HG02678 (cell line): ENCODE measurements around the gene LPO.

Experiments
- ATAC-seq: cut with Tn5 transposase; IDR thresholded peaks from one replicate; pipeline ENCODE4 v1.9.1; 2021; ENCODE audit warnings: mild to moderate bottlenecking, moderate library complexity; ENCODE audit not compliant: unreplicated experiment

The LPO gene

DNA sequence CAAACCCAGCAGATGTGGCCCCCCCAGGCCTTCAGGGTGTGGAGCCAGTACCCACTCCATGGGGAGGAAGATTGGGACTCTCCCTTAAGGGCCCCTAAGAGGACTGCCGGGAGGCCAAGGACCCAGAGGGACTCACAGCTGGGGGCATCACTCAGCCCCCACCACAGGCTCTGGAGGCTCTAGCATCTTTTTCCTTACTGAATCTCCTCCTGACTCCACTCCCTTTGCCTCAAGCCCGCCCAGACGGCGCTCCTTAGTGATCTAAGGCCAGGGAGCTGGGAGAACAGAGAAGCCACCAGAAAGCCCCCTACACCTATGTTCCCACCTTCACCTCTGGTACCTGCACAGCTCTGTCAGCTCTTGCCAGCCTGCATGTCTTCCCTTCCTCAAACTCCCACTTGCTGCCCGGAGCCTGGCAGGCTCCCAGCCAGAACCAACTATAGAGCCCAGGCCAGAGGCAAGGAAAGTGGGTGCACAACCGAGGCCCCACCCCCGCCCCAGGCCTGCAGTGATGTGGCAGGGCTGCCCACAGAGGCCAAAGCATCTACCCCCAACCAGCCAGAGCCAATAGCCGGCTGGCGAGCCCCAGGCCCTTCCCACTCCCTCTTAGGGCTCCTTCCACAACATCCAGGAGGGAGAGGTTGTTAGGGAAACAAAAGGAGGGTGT, 64.7 kb downstream of the LPO start:
- no peak for ATAC-seq

DNA sequence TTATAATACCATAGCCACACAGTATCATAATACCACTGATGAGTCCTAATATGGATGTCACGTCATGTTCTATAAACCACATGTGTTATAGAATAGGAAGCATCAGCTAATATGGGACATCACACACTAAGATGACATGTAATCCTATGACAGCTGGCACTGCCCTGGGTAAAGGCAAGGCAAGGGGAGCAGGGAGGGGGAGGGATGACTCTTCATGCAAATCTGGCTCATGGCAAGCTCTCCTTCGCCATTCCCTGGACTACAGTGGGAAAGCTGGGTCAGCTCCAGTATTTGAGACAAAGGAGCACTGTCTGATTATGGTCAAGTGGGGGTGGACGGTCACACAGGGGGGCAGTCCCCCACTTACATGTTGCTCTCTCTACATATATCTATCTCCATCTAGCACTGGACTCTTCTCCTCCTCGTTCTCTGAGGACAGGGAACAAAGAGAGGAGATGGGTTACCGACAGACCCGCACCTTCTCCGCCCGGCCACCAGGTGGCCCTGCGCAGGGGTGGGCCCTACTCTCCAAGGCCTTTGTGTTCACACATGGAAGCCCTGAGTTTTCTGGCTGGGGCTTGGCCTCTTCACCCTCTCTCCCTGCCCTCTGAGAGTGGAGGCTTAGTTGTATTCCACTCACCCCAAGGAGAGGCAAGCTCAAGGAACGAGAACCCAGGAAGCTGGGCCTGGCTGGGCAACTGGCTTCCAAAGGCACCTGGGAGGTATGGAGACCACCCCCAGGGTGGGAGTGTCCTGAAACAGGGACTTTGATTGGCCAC, 65.8 kb downstream of the LPO start:
- ATAC-seq = no peak

DNA sequence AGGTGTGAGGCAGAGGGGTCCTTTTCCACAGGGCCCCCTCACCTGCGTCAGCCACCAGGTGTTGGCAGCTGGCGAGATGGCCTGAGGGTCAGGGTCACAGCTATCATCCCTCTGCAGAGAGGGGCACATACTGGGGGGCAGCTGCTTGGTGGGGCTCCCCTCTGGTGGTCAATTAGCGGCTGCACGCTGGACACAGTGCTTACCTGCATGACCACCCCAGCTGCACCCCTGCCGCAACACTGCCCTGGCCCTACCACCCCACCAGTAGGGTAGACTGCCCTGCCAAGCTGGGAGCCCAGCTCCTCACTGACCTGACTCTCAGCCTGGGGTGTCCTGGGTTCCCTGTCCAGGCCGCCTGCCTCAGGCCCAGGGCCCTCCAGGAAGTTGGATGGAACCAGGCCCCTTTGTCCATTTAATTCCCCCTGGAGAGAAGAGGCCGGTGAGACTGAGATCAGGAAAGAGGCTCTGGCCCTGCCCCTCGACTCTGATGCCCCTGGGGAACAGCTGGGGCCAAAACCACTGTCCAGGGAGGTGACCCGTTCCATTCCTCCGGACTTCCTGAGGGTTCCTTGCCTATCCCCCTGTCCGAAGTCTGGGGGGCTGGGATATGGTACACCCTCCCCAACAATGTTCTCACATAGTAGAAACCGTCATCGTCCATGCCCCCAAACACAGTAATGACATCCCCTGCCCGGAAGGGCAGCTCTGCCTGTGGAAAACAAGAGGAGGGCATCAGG, 66.5 kb downstream of the LPO start:
- no peak for ATAC-seq

DNA sequence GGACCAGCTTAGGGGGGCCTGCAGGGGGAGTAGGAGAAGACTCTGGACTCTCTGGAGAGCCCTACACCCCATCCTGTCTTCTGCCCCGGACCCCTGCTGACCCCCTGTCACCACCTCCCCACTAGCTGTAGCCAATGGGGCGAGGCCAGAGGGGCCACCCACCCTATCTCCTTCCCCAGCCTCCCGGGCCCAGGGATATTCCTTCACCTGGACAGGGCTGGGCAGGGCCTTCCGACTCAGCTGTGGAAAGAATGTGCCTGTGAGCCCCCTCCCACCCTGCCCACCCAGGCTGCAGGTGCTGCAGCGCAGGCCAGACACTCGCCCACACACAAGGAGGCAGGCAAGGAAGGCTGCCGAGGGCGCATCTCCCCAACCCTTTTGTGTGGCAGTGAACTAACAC, 67.2 kb downstream of the LPO start:
- no peak for ATAC-seq

DNA sequence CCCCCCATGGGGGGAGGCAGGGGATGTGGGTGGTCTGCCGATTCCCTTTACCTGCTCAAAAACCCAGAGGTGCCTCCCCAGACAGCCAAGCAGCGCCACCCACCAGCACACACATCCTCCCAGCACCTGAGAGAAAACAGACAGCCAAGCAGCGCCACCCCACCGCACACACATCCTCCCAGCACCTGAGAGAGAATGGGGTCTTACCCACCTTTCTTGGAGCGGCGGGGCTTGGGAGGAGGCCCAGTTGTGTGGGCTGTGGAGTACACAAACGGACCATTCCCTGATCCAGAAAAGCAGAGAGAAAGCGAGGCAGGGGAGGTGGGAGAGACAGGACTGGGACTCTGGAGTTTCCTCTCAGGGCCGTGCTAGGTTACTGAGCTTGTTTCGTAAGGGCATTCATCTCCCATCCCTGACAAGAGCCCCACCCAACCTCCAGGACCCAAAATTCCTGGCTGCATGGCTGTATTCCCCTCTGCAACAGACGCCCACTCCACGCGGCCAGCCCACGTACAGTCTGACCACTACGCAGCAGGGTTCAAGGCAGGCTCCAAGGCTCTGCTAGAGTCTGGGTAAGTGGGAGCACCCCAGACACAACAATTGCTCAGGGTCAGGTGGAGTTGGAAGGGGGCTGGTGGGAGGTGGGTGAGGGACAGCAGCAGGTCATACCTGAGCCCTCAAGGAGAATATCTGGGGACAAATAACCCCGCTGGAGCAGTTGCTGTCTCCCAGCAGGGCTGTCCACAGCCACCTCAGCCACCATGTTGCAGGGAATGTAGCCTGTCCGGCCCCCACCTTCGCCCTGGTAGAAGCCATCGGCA, 68.0 kb downstream of the LPO start:
- ATAC-seq = no peak

DNA sequence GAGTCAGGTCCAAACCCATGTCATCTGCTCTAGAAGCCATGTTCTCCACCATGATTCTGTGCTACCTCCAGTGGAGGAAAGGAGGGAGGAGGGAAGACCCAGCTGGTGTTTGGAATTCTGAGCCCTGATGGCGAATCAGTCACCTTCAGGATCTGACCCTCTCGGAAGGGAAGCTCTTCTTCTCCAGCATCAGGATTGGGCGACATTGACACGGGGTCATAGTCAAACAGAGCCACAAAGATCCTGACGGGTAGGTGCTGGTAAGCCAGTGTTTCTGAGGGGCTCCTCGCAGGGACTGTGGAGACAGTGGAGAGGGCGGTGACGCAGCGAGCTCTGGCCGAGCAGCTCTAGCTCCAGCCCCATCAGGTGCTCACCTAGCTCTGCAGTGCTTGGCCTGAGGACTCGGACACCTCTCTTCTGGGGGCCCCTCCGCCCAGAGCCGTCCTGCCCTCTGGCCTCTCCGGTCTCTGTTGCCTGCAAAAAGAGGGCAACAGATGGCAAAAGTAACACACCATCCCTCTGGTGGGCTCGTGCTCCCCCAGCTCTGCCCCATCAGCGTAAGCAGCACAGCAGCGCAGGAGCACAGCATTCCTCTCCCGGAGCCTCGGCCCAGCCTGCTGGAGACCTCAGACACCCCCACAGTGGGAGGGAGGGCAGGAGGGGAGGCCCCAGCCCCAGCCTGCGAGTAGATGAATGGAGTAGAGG, 69.2 kb downstream of the LPO start:
- no peak for ATAC-seq

DNA sequence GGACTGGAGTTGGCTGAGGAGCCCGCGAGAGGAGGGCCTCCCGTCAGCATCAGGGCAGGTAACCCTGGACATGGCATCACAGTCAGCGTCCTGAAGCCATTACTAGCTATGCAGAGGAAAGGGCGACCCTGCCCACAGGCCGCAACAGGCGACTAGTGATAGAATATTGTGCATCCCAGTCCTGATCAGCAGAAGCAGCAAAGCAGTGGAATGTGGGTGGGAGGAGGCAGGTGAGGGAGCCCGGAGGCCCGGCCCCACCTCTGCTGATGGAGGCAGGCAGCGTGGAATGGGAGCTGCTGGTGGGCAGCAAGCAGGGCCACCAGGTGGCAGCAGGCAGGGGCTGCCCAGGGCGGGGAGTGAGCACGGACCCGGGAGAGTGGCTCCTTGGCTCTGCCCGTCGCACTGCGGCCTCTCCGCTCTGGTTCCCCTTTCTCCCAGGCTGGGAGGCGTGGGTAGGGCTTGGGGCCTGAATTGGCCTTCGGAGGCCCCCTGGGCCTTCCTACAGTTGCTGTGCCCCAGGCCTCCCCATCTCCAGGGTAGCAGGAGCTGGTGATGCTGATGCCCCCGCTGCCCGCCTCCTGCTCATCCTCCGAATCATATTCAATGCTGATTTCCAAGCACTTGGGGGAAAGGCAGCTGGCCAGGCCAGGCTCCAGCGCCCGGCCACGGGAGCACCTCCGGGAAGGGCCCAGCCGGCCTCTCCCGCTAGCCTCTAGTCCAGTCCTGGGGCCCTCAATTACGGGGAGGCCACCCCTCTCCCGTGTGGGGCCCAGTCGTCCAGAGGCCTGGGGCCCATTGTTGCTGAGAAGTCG, 70.0 kb downstream of the LPO start:
- no peak for ATAC-seq

DNA sequence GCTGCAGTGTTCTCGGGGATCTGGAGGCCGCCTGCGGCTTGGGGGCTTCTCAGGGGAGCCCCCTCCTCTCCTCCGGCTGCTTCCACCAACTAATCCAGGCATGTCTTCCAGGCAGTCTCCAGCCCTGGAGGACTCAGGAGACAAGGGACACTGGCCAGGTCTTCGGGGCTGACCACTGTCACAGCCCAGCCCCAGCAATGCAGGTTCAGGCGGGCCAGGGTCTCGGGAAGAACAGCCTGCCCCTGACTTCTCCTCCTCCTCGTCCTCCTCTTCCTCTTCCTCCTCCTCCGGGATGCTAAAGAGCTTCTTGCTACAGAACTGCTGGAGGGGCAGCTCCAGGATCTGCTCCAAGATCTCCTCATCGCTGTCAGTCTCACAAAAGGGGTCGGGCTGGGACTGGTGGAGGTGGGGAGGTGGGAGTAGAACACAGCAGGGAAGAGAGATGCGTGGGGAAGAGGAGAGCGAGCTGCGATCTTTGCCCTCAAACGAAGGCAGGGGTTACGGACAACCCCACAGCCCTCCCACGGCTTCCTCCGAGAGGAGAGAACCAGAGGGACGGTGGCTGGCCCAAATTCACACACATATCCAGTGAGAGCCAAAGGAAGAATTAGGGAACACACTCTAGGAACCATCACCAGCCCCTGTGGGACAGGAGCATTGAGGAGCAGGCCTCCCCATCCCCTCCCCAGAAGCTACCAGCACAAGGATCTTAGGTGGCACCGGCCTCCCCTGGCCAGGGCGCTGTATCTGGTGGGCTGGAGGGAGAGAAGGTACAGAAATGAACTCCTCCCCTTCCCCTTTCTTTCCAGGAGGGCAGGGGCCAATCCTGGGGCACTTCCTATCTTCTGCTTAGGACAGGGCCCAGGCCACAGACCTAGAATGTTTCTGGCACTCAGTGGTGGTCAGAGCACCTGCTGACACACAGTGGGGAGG, 70.9 kb downstream of the LPO start:
- ATAC-seq = no peak

DNA sequence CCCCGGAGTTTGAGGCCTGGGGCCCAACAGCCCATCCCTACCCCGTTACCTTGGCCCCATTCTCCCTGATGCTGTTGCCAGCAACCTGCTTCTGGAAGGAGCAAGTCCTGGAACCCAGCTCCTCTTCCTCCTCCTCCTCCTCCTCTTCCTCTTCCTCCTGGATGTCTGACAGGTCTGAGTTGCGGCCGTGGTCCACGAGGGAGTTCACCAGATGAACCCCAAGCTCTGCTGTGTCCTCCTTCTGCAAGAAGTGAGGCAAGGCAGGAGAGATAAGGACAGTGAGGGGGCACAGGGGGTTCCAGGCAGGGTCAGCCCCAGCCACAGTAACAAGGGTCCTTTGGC, 71.5 kb downstream of the LPO start:
- ATAC-seq = no peak

DNA sequence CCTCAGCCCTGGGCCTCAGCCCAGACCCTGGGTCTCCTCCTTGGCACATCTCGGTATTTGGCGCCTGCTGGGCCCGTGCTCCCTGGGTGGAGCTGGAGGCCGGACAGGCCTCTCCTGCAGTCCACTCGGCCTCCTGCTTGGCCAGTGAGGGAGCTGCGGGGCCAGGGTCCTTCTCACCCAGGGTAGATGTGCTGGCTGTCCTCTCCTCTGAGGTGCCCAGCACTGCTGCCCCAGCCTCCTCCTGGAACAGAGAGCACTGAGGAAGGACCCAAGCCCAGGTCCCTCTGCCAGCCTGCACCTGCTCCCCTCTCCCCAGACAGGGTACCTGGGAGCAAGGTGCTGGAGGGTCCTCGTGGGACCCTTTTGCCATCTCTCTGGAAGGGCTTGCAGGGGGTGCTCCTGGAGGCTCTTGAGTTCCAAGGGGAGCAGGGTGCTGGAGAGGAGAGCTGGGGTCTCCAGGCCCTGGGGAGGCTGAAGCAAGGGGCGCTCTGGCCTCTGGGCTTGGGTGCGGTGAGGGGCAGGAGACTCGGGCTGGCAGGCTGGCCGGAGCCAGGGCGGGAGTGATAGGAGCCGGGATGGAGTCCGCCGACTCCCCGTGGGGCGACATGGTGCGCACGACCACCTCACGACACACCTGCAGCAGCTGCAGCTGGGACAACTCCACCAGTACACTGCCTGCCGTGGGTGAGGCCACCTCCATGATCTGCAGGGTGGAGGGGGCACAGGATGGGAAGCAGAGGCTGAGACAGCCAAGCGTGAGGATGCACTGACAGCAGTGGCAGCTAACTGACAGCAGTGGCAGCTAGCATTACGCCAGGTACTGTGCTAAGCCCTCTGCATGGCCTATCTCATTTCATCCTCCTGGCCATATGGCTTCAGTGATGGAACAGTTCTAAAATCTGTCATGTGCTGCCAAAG, 72.4 kb downstream of the LPO start:
- ATAC-seq = no peak

DNA sequence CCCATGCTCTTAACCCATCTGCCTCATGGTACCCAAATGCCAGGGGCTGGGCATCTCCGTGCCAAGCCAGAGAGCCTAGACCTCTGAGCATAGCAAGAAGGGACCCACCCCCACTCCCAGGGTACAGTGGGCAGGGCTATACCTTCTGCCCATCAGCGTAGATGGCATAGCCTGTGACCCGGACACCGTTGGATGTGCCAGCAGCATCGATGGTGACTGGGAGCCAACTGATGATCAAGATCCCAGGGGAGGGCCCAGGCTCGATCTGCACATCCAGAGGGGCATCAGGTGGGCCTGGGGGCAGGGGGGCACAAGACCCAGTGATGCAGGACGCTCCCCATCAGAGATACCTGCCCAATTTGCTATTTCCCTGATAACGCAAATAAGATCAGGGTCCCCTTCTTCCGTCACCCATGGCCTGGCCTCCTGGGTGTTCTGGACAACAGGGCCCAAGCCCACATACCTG, 73.1 kb downstream of the LPO start:
- ATAC-seq = no peak

DNA sequence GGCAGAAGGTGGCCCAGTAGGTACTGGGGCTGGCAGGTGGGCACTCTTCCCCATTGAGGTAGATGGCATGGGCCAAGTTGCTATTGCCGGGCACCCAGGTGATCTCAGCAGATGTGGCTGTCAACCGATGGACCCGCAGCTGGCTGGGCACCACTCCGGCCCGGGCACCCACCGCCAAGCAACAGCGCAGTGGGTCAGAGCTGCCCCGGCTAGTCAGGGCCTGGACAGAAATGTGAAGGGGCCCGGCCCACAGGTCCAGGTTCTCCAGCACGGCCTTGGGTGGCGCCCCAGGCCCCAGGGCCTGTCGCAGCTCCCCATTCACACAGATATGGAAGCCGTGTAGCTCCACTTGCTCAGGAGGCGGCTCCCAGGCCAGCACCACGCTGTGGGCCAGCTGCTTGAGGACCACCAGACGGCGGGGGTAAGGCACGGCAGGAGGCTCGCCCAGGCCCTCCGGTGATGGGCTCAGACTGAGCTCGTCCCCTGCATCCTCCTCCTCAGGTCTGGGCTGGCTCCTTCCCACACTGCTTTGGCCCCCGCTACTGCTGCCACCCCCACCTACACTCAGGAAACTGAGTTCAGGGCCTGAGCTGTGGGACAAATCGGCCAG, 73.7 kb downstream of the LPO start:
- ATAC-seq = no peak

DNA sequence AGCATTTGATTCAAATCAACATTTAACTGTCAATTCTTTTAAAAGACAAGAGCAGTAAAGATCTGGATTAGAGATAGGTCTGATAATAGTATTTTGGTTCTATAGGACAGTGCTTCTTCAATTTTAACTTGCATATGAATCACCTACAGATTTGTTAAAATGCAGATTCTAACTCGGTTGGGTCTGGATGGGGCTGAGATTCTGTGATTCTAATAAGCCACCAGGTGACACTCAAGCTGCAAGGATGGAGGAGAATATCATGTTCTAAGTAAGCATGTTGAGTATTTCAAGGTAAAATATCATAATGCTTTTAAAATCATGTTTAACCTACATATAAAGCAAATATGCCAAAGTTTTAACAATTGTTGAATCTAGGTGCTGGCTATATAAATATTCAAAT, 74.4 kb downstream of the LPO start:
- ATAC-seq = no peak

DNA sequence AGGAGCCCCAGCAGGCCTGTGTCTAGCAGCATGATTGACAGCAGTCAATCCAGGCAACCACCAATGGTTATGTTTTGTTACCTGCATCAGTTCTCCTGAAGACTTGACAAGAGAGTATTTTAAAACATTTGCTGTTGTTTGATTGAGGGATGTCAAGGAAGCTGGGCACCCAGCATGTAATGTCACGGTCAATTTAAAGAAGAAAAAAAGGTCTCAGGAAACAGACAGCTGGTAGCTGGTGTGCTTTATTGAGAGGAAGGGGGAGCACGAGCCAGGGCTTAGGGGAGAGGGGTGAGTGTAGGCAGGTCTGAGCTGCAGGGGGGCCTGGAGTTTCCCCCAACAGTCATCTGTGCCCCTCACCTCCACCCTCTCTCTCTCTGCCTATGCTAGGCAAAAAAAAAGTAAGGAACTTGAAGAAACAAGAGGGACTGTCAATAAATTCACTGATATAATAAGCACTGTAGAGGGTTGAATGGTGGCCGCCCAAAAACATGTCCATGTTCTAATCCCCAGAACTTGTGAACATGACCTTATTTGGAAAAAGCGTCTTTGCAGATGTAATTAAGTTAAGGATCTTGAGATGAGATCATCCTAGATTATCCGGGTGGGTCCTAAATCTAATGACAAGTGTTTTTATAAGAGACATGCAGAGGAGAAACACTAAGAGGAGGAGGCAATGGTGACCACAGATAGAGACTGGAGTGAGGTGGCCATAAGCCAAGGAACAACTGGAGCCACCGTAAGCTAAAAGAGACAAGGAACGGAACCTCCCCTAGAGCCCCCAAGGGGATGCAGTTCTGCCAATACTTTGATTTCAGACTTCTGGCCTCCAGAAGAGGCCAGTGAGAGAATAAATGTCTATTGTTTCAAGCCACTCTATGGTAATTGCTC, 75.7 kb downstream of the LPO start:
- ATAC-seq = no peak

DNA sequence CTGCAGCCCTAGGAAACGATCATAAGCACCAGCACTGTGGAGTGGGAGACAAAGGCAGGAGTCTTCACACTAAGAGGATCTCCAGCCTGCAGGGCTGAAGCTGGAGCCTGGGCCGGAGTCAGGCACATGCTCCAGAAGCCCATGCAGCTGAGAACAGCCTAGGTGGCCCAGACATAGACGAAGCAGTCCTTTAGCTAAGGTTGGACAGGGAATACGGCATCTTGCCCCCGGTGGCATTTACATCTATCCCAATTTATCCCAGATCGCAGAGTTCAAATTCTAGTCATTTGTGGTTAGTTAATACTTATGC, 76.3 kb downstream of the LPO start:
- ATAC-seq = no peak

DNA sequence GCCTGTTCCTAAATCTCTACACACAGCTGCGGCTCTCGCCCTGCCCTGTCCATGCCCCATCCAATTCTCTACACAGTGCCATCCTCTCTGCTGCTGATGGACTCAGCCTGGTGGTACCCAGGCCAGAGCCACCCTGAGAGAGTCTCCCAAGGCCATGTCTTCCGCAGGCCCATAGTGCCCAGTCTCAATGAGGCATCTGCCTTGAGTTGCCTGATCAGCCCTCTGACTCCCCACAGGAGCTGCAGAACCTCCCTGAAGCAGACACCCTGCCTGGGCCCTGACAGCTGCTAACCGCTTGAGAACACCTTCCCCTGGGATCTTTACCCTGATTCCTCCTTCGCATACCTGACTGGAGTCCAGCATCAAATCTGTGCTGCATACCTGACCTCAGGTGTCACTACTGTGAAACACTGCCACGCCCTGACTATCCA, 76.9 kb downstream of the LPO start:
- ATAC-seq = no peak
